ENCODE results near the gene STK10. TPM values are rescaled to one million over a fixed set of nuclear protein-coding genes. Genes with fewer than 3 reads are reported as not detected.

Gene STK10
- total RNA-seq, 1 donor from 2014 or later: 60.2 TPM

- no peaks in the 10 kb centered on the region for H3K9me3 Mint-ChIP-seq (ENCODE audit: unreplicated experiment)
- H3K4me2 ChIP-seq (ENCODE audit: low read length): no peak overlapping the region
- H3K4me3 Mint-ChIP-seq (ENCODE audit: unreplicated experiment): peak overlapping the region; percentile 21
- H3K4me3 ChIP-seq (ENCODE audit: insufficient read depth, low read depth, low read length): no peak overlapping the region
- H3K27ac ChIP-seq (ENCODE audit: low read depth, low read length): no peak overlapping the region
- H3K27me3 Mint-ChIP-seq (ENCODE audit: low read depth, unreplicated experiment): no peaks in the 10 kb centered on the region
- H3K27me3 ChIP-seq (ENCODE audit: insufficient read depth, low read length): no peaks in the 10 kb centered on the region
- H3K27ac Mint-ChIP-seq (ENCODE audit: unreplicated experiment): peak overlapping the region; percentile 88
- H3K9ac ChIP-seq (ENCODE audit: low read length): no peak overlapping the region
- H3K79me2 ChIP-seq (ENCODE audit: insufficient read depth, low read length): peaks cover 3% of the 10 kb centered on the region
- DNase-seq (ENCODE audit: low read depth) (no peak), FAIRE-seq (no peak)
- no peaks in the 10 kb centered on the region for H3K9me3 ChIP-seq (ENCODE audit: insufficient read depth, low read depth, low read length)
- peaks cover 29% of the 10 kb centered on the region for H3K4me1 Mint-ChIP-seq (ENCODE audit: low read depth, unreplicated experiment)
- TF ChIP-seq CTCF (IDR thresholded peaks at IDR 0.05; ENCODE audit: insufficient read depth, low read depth, low read length): no peak
- TF ChIP-seq EZH2 (IDR thresholded peaks at IDR 0.05; ENCODE audit: insufficient read depth, low read length): no peak
- peaks cover 28% of the 10 kb centered on the region for H3K4me1 ChIP-seq (ENCODE audit: insufficient read depth, low read length)
- H2AFZ ChIP-seq (ENCODE audit: low read depth, low read length): no peak overlapping the region
- H3K36me3 Mint-ChIP-seq (ENCODE audit: low read depth, unreplicated experiment): peaks cover 19% of the 10 kb centered on the region
- peaks cover 14% of the 10 kb centered on the region for H4K20me1 ChIP-seq (ENCODE audit: insufficient read depth, low read length)
- H3K36me3 ChIP-seq (ENCODE audit: insufficient read depth, low read length): peaks cover 13% of the 10 kb centered on the region
Measured at GRCh38 chr5:172101547-172102217, 86.3 kb downstream of the STK10 start.

- Histone ChIP-seq H3K4me1 (ENCODE audit: insufficient read depth, low read length) (peaks cover 19% of the 10 kb centered on the region), H3K9me3 (ENCODE audit: insufficient read depth, low read depth, low read length) (no peaks in the 10 kb centered on the region), H3K4me2 (ENCODE audit: low read length) (no peak overlapping the region), H2AFZ (ENCODE audit: low read depth, low read length) (no peak overlapping the region), H3K27me3 (ENCODE audit: insufficient read depth, low read length) (no peaks in the 10 kb centered on the region), H3K36me3 (ENCODE audit: insufficient read depth, low read length) (peaks cover 3% of the 10 kb centered on the region), H4K20me1 (ENCODE audit: insufficient read depth, low read length) (peaks cover 19% of the 10 kb centered on the region), H3K4me3 (ENCODE audit: insufficient read depth, low read depth, low read length) (no peak overlapping the region), H3K9ac (ENCODE audit: low read length) (no peak overlapping the region), H3K27ac (ENCODE audit: low read depth, low read length) (no peak overlapping the region), H3K79me2 (ENCODE audit: insufficient read depth, low read length) (peaks cover 3% of the 10 kb centered on the region)
- no peaks in the 10 kb centered on the region for H3K9me3 Mint-ChIP-seq (ENCODE audit: unreplicated experiment)
- no peak for TF ChIP-seq EZH2 (IDR thresholded peaks at IDR 0.05; ENCODE audit: insufficient read depth, low read length)
- TF ChIP-seq CTCF (IDR thresholded peaks at IDR 0.05; ENCODE audit: insufficient read depth, low read depth, low read length): no peak
- peaks cover 17% of the 10 kb centered on the region for H3K36me3 Mint-ChIP-seq (ENCODE audit: low read depth, unreplicated experiment)
- H3K4me3 Mint-ChIP-seq (ENCODE audit: unreplicated experiment): no peak overlapping the region
- no peaks in the 10 kb centered on the region for H3K27me3 Mint-ChIP-seq (ENCODE audit: low read depth, unreplicated experiment)
- H3K27ac Mint-ChIP-seq (ENCODE audit: unreplicated experiment): no peak overlapping the region
- H3K4me1 Mint-ChIP-seq (ENCODE audit: low read depth, unreplicated experiment): peaks cover 24% of the 10 kb centered on the region
- FAIRE-seq (no peak), DNase-seq (ENCODE audit: low read depth) (no peak)
Measured at GRCh38 chr5:172098883-172099282, 89.1 kb downstream of the STK10 start.

GRCh38 chr5:172098046-172098445 lies 90.0 kb downstream of the STK10 start:
- Mint-ChIP-seq H3K4me1 (ENCODE audit: low read depth, unreplicated experiment) (peaks cover 15% of the 10 kb centered on the region), H3K27ac (ENCODE audit: unreplicated experiment) (no peak overlapping the region), H3K9me3 (ENCODE audit: unreplicated experiment) (no peaks in the 10 kb centered on the region), H3K36me3 (ENCODE audit: low read depth, unreplicated experiment) (peaks cover 19% of the 10 kb centered on the region), H3K4me3 (ENCODE audit: unreplicated experiment) (no peak overlapping the region), H3K27me3 (ENCODE audit: low read depth, unreplicated experiment) (no peaks in the 10 kb centered on the region)
- FAIRE-seq (no peak), DNase-seq (ENCODE audit: low read depth) (no peak)
- Histone ChIP-seq H3K9me3 (ENCODE audit: insufficient read depth, low read depth, low read length) (no peaks in the 10 kb centered on the region), H2AFZ (ENCODE audit: low read depth, low read length) (no peak overlapping the region), H3K9ac (ENCODE audit: low read length) (no peak overlapping the region), H3K27me3 (ENCODE audit: insufficient read depth, low read length) (no peaks in the 10 kb centered on the region), H3K27ac (ENCODE audit: low read depth, low read length) (no peak overlapping the region), H3K4me1 (ENCODE audit: insufficient read depth, low read length) (peaks cover 10% of the 10 kb centered on the region), H3K79me2 (ENCODE audit: insufficient read depth, low read length) (peaks cover 3% of the 10 kb centered on the region), H3K4me3 (ENCODE audit: insufficient read depth, low read depth, low read length) (no peak overlapping the region), H4K20me1 (ENCODE audit: insufficient read depth, low read length) (peaks cover 19% of the 10 kb centered on the region), H3K36me3 (ENCODE audit: insufficient read depth, low read length) (peaks cover 7% of the 10 kb centered on the region), H3K4me2 (ENCODE audit: low read length) (no peak overlapping the region)
- TF ChIP-seq CTCF (IDR thresholded peaks at IDR 0.05; ENCODE audit: insufficient read depth, low read depth, low read length) (no peak), EZH2 (IDR thresholded peaks at IDR 0.05; ENCODE audit: insufficient read depth, low read length) (no peak)
